ENCODE data around the gene BRD9.
"Not testable (repeated sequence)": the region's sequence is repeated elsewhere in the genome, so short reads cannot be mapped to it uniquely, and the experiment has no call there.

Gene BRD9

DNA sequence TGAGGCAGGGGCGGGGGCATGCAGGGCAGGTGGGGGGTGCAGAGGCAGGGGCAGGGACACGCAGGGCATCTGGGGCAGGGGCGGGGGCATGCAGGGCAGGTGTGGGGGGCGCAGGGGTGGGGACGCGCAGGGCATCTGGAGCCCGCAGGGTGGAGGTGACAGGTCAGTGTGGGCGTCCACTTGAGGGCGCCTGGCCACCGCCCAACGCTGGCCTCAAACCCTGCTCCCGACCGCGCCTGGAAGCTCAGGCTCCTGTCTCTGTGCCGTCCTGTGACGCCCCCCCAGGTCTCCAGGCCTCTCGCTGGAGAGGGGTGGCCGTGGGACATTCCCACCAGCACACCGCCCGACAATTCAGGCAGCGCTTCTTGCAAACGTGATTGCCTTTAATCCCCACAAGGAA is 48.7 kb downstream of the BRD9 start:
- not testable (repeated sequence) for DNase-seq (ENCODE audit: low read depth)

DNA sequence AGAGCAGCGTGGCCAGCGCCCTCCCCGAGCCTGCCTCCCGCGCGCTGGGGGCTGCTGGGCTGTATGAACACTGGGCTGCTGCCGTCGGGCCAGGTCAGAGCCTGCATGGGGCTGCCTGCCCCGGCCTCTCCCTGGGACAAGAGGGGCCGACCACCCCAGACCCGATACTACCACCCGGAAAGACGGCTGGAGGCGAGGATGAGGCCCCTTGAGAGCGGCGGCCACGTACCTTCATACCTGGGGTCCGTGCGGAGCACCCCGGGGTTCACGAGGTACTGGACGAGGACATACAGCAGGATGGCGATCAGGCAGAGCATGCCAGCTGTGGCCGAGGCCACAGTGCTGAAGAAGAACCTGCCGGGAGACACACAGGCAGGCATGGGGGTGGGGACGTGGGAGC is 49.2 kb downstream of the BRD9 start:
- not testable (repeated sequence) for DNase-seq (ENCODE audit: low read depth)

DNA sequence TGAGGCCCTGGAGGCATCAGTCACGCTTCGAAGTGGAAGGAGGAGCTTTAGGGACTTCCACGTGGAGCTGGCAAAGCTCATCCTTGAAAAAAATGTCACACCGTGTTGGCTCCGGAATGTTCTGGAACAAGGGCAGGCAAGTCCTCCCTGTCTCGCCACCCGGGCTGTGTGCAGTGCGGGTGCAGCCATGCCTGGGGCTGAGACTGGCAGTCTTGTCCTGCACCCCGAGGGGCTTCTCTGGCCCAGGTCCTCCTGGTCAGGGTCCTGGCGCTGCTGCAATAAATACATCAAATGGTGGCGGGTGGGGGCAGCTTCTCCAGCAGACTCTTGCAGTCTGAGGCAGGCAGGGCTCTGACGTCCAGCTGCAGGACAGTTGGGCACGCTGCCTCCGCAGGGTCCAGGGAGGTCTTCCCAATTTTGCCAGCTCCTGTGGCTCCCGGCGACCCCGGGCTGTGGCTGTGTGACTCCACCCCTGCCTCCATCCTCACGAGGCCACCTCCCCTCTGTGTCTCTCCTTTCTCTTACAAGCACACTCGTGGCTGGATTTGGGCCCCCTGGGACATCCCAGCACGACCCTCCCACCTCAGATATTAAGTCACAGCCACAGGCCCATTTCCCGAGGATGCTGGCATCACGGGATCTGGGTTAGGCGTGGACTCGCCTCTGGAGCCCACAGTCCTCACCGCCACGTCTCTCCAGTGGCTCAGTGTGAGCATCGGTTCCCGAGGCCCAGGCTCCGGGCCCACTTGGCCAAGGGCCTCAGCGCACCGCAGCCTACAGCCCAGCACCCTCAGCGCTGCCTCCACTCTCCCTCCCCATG is 50.0 kb downstream of the BRD9 start:
- DNase-seq (ENCODE audit: low read depth): not testable (repeated sequence)

DNA sequence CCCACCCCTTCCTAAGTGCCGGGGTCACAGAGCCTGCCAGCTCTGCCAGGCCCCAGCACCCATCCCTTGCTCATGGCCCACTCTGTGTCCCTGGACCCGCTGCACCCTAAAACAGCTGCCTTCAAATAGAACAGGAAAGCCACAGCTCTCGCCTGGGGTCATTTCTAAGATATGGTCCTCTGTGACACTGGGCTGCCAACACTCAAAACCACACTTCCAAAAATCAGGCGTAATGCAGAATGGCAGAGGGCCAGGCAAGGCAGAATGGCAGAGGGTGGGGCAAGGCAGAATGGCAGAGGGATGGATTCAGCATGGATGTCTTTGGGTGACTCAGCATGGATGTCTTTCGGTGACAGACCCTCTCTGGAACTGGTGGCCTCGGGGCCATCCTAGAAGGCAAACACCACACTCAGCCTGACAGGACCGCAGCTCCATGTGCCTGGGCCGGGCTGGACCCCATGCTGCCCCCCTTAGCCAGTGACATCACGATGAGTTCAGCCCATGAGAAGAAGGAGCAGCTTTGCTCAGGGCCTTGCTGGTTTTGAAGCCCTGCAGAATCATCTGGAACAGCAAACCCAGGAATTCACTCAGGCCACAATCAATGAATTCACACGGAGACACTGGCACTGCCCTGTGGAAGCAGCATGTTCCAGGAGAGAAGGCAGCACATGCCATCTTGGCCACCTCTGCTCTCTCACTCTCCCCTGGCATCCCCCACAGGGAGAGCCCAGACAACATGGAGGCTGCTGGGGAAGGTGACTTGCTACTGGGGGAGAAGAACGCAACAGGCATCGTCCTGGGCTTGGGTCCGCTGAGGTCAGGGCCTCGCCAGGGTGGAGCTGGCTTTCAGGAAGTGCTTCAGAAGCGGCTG is 50.8 kb downstream of the BRD9 start:
- DNase-seq (ENCODE audit: low read depth): not testable (repeated sequence)

DNA sequence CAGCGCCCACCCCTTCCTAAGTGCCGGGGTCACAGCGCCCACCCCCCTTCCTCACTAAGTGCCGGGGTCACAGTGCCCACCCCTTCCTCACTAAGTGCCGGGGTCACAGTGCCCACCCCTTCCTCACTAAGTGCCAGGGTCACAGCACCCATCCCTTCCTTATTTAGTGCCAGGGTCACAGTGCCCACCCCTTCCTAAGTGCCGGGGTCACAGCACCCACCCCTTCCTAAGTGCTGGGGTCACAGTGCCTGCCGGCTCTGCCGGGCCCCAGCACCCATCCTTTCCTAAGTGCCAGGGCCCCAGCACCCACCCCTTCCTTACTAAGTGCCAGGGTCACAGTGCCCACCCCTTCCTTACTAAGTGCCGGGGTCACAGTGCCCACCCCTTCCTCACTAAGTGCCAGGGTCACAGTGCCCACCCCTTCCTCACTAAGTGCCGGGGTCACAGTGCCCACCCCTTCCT is 51.6 kb downstream of the BRD9 start:
- not testable (repeated sequence) for DNase-seq (ENCODE audit: low read depth)

DNA sequence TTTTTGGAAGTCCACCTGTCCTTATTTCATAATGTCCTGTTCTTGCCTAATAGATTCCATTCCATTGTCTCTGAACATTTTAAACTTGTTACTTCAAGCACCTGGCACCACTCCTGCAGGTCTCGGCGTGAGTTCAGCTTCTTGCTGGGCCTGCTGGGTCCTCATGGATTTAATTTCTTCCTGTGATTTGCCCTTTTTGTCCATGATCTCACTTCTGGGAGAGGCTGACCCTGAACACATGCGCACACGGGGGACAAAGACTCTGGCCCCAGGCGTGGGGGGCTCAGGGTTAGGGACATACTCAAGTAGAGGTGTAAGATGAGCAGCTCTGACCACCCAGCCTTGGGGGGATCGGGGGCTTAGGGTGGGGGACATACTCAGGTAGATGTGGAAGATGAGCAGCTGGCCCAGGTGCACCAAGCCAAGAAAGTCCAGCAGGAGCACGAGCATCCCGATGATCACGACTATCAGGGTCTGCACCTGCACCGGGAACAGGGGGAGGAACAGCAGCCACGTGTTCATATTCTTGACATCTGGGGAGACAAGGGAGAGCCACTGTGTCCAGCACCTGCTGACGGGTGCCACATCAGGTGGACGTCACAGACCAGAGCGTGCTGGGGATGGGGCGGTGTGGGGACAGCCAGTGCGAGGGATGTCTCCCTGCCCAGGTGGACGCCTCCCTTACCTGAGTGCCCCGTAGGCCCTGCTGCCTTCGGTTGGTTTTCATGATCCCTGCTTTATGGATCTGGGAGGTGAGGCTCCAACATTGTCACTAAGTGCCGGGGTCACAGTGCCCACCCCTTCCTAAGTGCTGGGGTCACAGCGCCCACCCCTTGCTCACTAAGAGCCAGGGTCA is 52.3 kb downstream of the BRD9 start:
- not testable (repeated sequence) for DNase-seq (ENCODE audit: low read depth)

DNA sequence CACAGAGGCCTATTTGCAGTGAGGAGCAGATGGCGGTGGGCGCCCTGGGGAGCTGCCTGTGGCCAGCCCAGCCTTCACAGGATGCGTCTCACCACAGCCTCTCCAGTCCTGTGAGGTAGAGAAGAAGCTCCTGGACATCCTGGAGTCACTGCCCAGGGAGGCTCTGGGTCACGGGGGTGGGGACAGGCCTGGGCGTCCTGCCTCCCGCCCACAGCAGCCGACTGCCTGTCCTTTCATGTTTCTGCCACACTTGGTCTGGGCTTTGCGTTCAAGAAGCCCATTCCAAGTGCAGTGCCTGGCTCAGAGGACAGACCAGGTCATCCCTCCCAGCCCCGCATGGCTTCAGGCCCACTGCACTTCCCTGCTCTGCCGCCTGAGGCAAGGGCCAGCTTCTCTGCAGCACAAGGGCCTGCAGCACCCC is 54.2 kb downstream of the BRD9 start:
- DNase-seq (ENCODE audit: low read depth): not testable (repeated sequence)

DNA sequence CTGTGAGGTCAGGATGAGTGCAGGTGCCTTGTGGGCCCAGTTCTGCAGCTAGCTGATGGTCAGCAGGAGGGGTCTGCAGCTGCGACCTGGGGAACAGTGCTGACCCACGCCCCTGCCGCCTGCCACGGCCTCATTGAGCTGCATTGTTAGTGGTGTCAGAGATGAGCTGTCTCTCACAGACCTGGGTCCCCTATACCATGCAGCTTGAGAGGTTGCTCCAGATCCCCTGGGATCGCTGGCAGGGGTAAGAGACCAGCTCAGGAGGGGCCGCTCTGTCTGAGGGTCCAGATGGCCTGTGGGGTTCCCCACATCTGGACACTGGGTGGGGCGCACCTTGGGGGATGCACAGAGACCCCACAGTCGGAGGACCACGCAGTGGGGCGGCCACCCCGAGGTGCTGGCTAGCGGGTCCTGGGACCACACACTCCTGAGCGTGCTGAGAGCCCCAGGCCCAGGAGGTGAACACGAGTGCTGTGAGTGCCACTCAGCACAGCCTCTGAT is 54.9 kb downstream of the BRD9 start:
- not testable (repeated sequence) for DNase-seq (ENCODE audit: low read depth)

DNA sequence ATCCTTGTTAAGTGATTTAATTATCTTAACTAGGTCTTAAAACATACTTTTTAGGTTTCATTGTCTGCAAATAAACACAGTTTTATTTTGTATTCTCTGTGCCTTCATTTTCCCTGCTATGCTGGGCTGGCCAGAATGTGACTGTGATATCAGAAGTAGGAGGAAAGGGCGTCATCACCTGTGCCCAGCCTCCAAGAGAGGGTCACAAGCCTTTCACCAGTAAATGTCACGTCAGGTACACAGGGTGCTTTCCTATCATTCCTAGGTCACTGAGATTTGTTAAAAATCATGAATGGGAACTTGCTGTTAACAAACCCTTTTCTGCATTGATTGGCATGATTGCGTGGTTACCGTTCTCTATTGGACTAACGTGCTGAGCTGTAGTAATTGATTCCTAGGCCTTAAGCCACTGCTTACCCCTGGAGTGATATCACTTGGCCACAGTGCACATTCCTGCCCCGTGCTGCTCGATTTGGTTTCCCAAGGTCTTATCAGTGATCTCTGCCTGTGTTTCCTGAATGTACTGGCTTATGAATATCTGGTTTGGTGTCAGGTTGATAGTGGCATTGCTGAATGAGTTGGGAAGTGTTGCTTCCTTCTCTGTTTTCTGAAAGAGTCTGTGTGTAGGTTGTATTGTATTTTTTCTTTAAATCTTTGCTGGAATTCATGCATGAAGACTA is 56.5 kb downstream of the BRD9 start:
- not testable (repeated sequence) for DNase-seq (ENCODE audit: low read depth)

DNA sequence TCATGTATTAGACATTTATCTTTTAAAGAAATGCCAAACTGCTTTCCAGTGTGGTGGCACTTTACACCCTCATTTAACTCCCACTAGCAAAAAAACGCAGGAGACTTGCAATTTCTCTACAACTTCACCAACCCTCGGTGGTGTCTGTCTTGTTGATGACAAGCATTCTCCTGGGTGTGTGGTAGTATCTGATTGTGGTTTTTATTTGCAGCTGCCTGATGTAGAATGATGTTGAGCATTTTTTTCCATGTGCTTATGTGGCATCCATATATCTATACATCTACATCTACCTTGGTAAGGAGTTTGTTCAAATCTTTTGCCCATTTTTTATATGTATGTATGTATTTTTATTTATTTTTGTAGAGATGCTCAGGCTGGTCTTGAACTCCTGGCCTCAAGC is 58.6 kb downstream of the BRD9 start:
- not testable (repeated sequence) for DNase-seq (ENCODE audit: low read depth)

DNA sequence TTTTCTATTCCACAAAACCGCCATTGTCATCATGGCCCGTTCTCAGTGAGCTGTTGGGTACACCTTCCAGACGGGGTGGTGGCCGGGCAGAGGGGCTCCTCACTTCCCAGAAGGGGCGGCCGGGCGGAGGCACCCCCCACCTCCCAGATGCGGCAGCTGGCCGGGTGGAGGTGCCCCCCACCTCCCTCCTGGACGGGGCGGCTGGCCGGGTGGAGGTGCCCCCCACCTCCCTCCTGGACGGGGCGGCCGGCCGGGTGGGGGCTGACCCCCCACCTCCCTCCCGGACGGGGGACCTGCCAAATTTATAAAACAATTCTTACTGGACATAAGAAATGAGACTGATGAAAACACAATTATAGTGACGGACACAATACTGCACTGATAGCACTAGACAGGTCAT is 64.4 kb downstream of the BRD9 start:
- DNase-seq (ENCODE audit: low read depth): not testable (repeated sequence)

DNA sequence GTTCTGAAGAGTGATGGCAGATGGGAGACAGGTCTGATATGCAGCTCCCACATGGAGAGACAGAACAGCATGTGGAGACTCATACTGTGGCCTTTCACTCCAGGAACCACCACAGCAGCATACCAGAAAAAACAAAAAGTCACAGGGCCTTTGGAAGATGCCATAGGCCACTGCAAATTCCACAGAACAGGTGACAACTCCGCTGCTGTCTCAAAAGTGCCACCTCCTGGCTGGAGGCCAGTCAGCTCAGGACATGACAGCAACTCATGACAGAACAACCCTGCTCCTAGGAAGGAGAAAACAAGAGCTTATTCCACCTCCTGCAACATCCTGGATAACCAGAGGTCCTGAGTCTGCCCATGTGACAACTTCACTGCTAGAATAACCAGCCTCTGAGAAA is 67.1 kb downstream of the BRD9 start:
- DNase-seq (ENCODE audit: low read depth): not testable (repeated sequence)

DNA sequence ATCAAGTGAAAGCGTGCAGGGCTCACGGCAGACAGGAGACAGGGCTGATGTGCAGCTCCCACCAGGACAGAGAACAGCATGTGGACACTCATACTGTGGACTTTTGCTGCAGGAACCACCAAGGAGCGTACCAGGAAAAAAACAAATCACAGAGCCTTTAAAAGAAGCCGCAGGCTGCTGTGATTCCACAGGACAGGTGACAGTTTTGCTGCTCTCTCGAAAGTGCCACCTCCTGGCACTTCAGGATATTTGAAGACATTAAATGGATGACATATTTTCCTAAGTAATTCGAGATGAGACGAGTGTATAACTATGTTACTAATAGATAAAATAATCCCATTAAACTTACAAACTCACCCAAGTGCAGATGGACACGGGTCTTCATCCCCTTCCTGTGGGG is 71.1 kb downstream of the BRD9 start:
- no peak for DNase-seq (ENCODE audit: low read depth)

DNA sequence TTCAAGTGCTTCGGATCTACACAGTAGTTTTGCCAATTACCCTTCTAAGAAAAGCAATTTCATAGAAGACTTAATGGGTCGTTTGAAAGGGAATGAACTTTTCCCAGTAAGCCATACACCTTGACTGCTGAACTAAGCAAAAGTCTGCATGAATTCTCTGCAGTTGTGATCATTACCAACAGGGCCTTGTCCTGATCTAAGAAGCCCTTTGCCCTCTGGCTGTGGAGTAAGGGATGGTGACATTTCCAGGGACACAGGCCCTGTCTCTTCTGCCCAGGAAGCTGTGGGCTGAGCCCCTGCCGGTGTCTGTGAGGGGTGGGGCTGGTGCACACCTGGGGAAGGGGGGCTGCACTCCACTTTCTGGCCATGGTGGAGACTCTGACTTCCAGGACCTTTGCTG is 72.4 kb downstream of the BRD9 start:
- DNase-seq (ENCODE audit: low read depth): no peak

DNA sequence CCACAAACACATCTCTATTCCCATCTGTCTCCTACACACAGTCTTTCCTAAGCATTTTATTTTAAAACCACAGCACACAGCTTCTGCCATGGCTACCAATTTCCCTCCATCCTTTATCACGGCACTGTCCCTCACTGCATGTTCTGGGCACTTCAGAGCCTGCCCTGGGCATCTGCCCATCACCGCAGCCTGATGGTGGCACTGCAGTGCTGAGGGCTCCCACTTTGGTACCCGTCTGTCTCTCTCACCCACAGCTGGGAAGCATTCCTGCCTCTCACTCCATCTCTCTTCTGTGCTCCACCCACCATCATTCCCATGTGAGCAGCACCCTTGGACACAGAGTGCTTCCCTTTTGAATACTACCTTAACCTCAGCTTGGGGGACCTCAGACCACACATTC is 73.5 kb downstream of the BRD9 start:
- no peak for DNase-seq (ENCODE audit: low read depth)

DNA sequence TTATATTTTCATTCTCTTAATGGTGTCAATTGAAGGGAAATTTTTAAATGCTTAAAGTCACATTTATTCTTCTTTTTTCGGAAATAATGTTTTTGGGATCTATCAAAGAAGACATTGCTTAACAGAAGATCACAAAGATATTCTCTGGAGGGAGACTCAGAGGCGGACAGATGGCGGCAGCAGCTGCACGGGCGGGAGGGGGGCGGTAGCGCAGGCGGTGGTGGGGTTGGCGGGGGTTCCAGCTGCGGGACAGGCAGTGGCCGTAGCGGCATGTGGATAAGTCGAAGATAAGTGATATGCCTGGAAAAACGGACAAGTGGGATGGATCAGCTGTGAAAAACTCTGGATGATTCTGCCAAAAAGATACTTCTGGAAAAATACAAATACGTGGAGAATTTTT is 76.4 kb downstream of the BRD9 start:
- DNase-seq (ENCODE audit: low read depth): no peak

DNA sequence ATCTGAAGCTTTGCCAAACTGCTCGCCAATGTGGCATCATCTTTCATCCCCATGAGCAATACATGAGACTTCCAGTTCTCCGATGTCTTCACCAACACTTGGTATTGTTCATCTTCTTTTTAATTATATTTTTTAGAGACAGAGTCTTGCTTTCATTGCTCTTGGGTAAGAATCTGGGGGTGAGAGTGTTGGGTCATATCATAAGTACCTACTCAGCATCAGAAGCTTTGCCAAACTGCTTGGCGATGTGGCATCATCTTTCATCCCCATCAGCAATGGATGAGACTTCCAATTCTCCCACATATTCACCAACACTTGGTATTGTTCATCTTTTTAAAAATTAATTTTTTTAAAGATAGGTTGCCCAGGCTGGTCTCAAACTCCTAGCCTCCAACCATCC is 77.2 kb downstream of the BRD9 start:
- DNase-seq (ENCODE audit: low read depth): no peak
